HG02571 (cell line): ENCODE data around the gene COL15A1.
"Not testable (repeated sequence)": the region's sequence is repeated elsewhere in the genome, so short reads cannot be mapped to it uniquely, and the experiment has no call there.

ENCODE experiments used
- ATAC-seq: cut with Tn5 transposase; IDR thresholded peaks from one replicate; pipeline ENCODE4 v1.9.1; 2021; ENCODE audit warnings: mild to moderate bottlenecking, moderate library complexity; ENCODE audit not compliant: unreplicated experiment

Gene COL15A1

GRCh38 chr9:98943682-98944056, at the start of gene COL15A1:
Gene COL15A1, plus strand, starts transcription at chr9:98943907. Its CDS starts 155 bp downstream, at chr9:98944062.
- no peak for ATAC-seq

GRCh38 chr9:98894171-98894570, 49.5 kb upstream of the COL15A1 start:
- ATAC-seq, result no peak

- no peak for ATAC-seq
Observed at GRCh38 chr9:98894761-98895160, 48.9 kb upstream of the COL15A1 start.

- no peak for ATAC-seq
Observed at GRCh38 chr9:98896632-98897031, 47.1 kb upstream of the COL15A1 start.

GRCh38 chr9:98897745-98898144, 46.0 kb upstream of the COL15A1 start:
- ATAC-seq, result no peak

- ATAC-seq, result no peak
Observed at GRCh38 chr9:98899408-98900056, 44.2 kb upstream of the COL15A1 start.

- no peak for ATAC-seq
Observed at GRCh38 chr9:98900244-98900643, 43.5 kb upstream of the COL15A1 start.

GRCh38 chr9:98900725-98901124, 43.0 kb upstream of the COL15A1 start:
- ATAC-seq, result no peak

- ATAC-seq, result not testable (repeated sequence)
Observed at GRCh38 chr9:98901843-98902242, 41.9 kb upstream of the COL15A1 start.

- no peak for ATAC-seq
Observed at GRCh38 chr9:98902516-98902915, 41.2 kb upstream of the COL15A1 start.

- ATAC-seq, result no peak
Observed at GRCh38 chr9:98902925-98903324, 40.8 kb upstream of the COL15A1 start.

- no peak for ATAC-seq
Observed at GRCh38 chr9:98903961-98904411, 39.7 kb upstream of the COL15A1 start.

GRCh38 chr9:98905015-98905414, 38.7 kb upstream of the COL15A1 start:
- ATAC-seq, result no peak

GRCh38 chr9:98906273-98907040, 37.2 kb upstream of the COL15A1 start:
- ATAC-seq, result no peak

GRCh38 chr9:98907055-98907454, 36.7 kb upstream of the COL15A1 start:
- ATAC-seq, result no peak

- ATAC-seq, result no peak
Observed at GRCh38 chr9:98908897-98909634, 34.6 kb upstream of the COL15A1 start.

- ATAC-seq, result no peak
Observed at GRCh38 chr9:98909935-98910334, 33.8 kb upstream of the COL15A1 start.

- no peak for ATAC-seq
Observed at GRCh38 chr9:98911042-98911441, 32.7 kb upstream of the COL15A1 start.

GRCh38 chr9:98911738-98912137, 32.0 kb upstream of the COL15A1 start:
- ATAC-seq, result not testable (repeated sequence)

GRCh38 chr9:98912450-98912849, 31.3 kb upstream of the COL15A1 start:
- ATAC-seq, result no peak

- ATAC-seq, result no peak
Observed at GRCh38 chr9:98913044-98913443, 30.7 kb upstream of the COL15A1 start.

GRCh38 chr9:98913705-98914104, 30.0 kb upstream of the COL15A1 start:
- ATAC-seq, result no peak
